Ishikawa (cell line): ENCODE results near the gene ATG9B.

Experiments used
- CREB1 ChIP-seq: IDR thresholded peaks from 2 replicates; pipeline ENCODE4 v1.6.1; 2012; ENCODE audit warnings: low read depth
- EP300 ChIP-seq: IDR thresholded peaks from 2 replicates; pipeline ENCODE4 v1.6.1; 2012; ENCODE audit warnings: borderline replicate concordance
- MAX ChIP-seq: IDR thresholded peaks from 2 replicates; pipeline ENCODE4 v1.6.1; 2012
- NFIC ChIP-seq: IDR thresholded peaks from 2 replicates; pipeline ENCODE4 v1.6.1; 2012
- RAD21 ChIP-seq: IDR thresholded peaks from 2 replicates; pipeline ENCODE4 v1.6.1; 2012; ENCODE audit warnings: low read depth
- TAF1 ChIP-seq: IDR thresholded peaks from 2 replicates; pipeline ENCODE4 v1.6.1; 2012; ENCODE audit warnings: low read depth, mild to moderate bottlenecking
- TEAD4 ChIP-seq: IDR thresholded peaks from 2 replicates; pipeline ENCODE4 v1.6.1; 2012
- ZBTB7A ChIP-seq: IDR thresholded peaks from 2 replicates; pipeline ENCODE4 v1.6.1; 2012; ENCODE audit warnings: low read depth
- TF ChIP-seq, protein P1 (sequence below): IDR thresholded peaks from 2 replicates; pipeline ENCODE4 v1.6.1; 2012; ENCODE audit warnings: low read depth, mild to moderate bottlenecking

GRCh38 chr7:151032936-151033863 is 8.9 kb upstream of the ATG9B start:
- TF ChIP-seq MAX (no peak), TEAD4 (no peak), TAF1 (no peak), EP300 (no peak), ZBTB7A (no peak), NFIC (no peak), RAD21 (no peak), CREB1 (no peak)
- TF ChIP-seq, protein P1, sequence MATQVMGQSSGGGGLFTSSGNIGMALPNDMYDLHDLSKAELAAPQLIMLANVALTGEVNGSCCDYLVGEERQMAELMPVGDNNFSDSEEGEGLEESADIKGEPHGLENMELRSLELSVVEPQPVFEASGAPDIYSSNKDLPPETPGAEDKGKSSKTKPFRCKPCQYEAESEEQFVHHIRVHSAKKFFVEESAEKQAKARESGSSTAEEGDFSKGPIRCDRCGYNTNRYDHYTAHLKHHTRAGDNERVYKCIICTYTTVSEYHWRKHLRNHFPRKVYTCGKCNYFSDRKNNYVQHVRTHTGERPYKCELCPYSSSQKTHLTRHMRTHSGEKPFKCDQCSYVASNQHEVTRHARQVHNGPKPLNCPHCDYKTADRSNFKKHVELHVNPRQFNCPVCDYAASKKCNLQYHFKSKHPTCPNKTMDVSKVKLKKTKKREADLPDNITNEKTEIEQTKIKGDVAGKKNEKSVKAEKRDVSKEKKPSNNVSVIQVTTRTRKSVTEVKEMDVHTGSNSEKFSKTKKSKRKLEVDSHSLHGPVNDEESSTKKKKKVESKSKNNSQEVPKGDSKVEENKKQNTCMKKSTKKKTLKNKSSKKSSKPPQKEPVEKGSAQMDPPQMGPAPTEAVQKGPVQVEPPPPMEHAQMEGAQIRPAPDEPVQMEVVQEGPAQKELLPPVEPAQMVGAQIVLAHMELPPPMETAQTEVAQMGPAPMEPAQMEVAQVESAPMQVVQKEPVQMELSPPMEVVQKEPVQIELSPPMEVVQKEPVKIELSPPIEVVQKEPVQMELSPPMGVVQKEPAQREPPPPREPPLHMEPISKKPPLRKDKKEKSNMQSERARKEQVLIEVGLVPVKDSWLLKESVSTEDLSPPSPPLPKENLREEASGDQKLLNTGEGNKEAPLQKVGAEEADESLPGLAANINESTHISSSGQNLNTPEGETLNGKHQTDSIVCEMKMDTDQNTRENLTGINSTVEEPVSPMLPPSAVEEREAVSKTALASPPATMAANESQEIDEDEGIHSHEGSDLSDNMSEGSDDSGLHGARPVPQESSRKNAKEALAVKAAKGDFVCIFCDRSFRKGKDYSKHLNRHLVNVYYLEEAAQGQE: no peak
